Tibial nerve (tissue), 4 donors: ENCODE data around the gene TAF1C. TPM values are rescaled to one million over a fixed set of nuclear protein-coding genes. Genes with fewer than 3 reads are reported as not detected.
A peak's percentile ranks its signal among the peaks of the same experiment; 100 is the strongest.

Experiments
- DNase-seq, 2 donors: peaks; one replicate each; pipeline ENCODE4 v3.0.0-alpha.2; 2019; ENCODE audit warnings: low spot score in 2 of 2
- H3K27ac ChIP-seq, 4 donors: fragments of 200-600 bp; sonication (generic) in 3 of 4; one replicate each; pipeline ENCODE4 v1.5.1; 2017 to 2019; ENCODE audit warnings: mild to moderate bottlenecking in 1 of 4
- H3K27me3 ChIP-seq, 2 donors: fragments of 200-600 bp; sonication (generic) in 1 of 2; one replicate each; pipeline versions ENCODE4 v1.5.1 to v1.6.0; 2017 to 2019
- H3K36me3 ChIP-seq, 3 donors: fragments of 200-600 bp; sonication (generic); one replicate each; pipeline ENCODE4 v1.5.1; 2018 to 2019
- H3K4me1 ChIP-seq, 4 donors: fragments of 200-600 bp; sonication (generic) in 3 of 4; one replicate each; pipeline ENCODE4 v1.5.1; 2017 to 2019
- H3K4me3 ChIP-seq, 4 donors: fragments of 200-600 bp; sonication (generic) in 3 of 4; one replicate each; pipeline ENCODE4 v1.5.1; 2017 to 2019; ENCODE audit warnings: mild to moderate bottlenecking in 1 of 4, moderate library complexity in 1 of 4
- H3K9me3 ChIP-seq, 4 donors: fragments of 200-600 bp; sonication (generic) in 3 of 4; one replicate each; pipeline ENCODE4 v1.5.1; 2017 to 2019
- CTCF ChIP-seq, 5 experiments: fragments of 200-600 bp in 3 of 5; fragments of 450-650 bp in 2 of 5; sonication (generic) in 3 of 5; IDR thresholded peaks; one replicate each; pipeline ENCODE4 v1.5.1; 2016 to 2019; ENCODE audit warnings: antibody characterized with exemption in 5 of 5, mild to moderate bottlenecking in 3 of 5, moderate library complexity in 2 of 5
- EP300 ChIP-seq, 2 donors: sonication (generic); formaldehyde crosslinking; IDR thresholded peaks; one replicate each; pipeline ENCODE4 v1.6.1; 2017; ENCODE audit warnings: antibody characterized with exemption in 2 of 2, mild to moderate bottlenecking in 1 of 2
- POLR2A ChIP-seq, 2 donors: fragments of 450-650 bp; IDR thresholded peaks; one replicate each; pipeline ENCODE4 v1.6.1; 2017; ENCODE audit warnings: antibody characterized with exemption in 2 of 2, mild to moderate bottlenecking in 2 of 2, moderate library complexity in 2 of 2
- WGBS, 2 donors: methylation state at CpG; one replicate each; pipeline ENCODE4 v1.1.5; 2018; 5-methylcytosine and 5-hydroxymethylcytosine counted together
- total RNA-seq, 4 donors: library from RNA; depleted of rRNA; stranded (reverse); fragments of >200 nt; gene quantifications; one replicate each; pipeline ENCODE4 v1.1.0, GENCODE V29; 2016

The TAF1C gene
- total RNA-seq, 4 donors from 2014 or later: 50.7 to 109 (median 73.9) TPM

DNA sequence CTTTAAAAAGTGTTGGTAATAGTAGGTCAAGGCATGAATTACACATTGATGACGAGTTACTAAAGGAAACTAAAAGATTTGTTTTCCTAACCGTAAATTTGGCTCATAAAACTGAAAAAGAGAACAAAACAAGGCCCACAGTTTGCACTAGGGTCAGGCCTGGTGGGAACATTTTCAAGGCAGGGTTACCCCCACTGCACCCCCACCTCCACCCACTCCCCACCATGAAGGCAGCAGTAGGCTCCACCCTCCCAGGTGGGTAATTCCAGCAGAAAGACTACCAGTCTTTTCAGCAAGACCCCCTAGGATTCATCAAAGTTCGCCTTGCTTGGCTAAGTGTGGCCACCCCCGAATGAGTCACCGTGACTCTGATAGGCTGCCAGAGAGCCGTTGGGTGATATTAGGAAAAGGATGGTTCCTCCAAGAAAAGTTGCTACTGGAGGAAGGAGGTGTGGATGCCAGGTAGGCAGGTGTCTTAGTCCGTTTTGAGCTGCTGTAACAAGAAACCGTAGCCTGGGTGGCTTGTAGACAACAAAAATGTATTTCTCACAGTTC, 33.1 kb downstream of the TAF1C start:
- H3K4me1 ChIP-seq: peaks cover 0 to 6% (median 0%) of the 10 kb centered on the region in 4 donors
- DNase-seq: no peak
- TF ChIP-seq CTCF (IDR thresholded peaks at IDR 0.05) (no peak), POLR2A (IDR thresholded peaks at IDR 0.05) (no peak), EP300 (IDR thresholded peaks at IDR 0.05) (no peak)
- no peak overlapping the region for H3K4me3 ChIP-seq
- 53% methylated on average over 8 of the region's 8 CpGs for WGBS, 2 donors
- no peaks in the 10 kb centered on the region for H3K9me3 ChIP-seq
- no peaks in the 10 kb centered on the region for H3K27me3 ChIP-seq
- H3K27ac ChIP-seq: no peak overlapping the region
- no peaks in the 10 kb centered on the region for H3K36me3 ChIP-seq

- no peak for TF ChIP-seq POLR2A (IDR thresholded peaks at IDR 0.05)
- no peak for TF ChIP-seq EP300 (IDR thresholded peaks at IDR 0.05)
- TF ChIP-seq CTCF (IDR thresholded peaks at IDR 0.05): no peak
- Histone ChIP-seq H3K27me3 (no peaks in the 10 kb centered on the region), H3K27ac (no peak overlapping the region), H3K9me3 (no peaks in the 10 kb centered on the region), H3K4me3 (no peak overlapping the region), H3K4me1 (peaks cover 0 to 6% (median 0%) of the 10 kb centered on the region in 4 donors), H3K36me3 (no peaks in the 10 kb centered on the region)
- no peak for DNase-seq
- WGBS, 2 donors: 51 to 66% methylated on average over 3 of the region's 3 CpGs
Observed at GRCh38 chr16:84150926-84151325, 35.9 kb downstream of the TAF1C start.

GRCh38 chr16:84144859-84145639, 41.8 kb downstream of the TAF1C start, which contains the start of the genes DNAAF1 and HSDL1:
Gene DNAAF1, plus strand, starts transcription at chr16:84145308. Its CDS starts 133 bp downstream, at chr16:84145441.
Gene HSDL1, minus strand, starts transcription at chr16:84145177. Its CDS starts 13,856 bp downstream, at chr16:84131321.
- H3K4me1 ChIP-seq: peaks cover 0 to 18% (median 6%) of the 10 kb centered on the region in 4 donors
- peak; percentile 79 to 85 for DNase-seq
- no peaks in the 10 kb centered on the region for H3K27me3 ChIP-seq
- no peaks in the 10 kb centered on the region for H3K36me3 ChIP-seq
- peak; percentile 41 to 72 for TF ChIP-seq POLR2A (IDR thresholded peaks at IDR 0.05)
- peak in 1 of 2 donors; percentile 14 for TF ChIP-seq EP300 (IDR thresholded peaks at IDR 0.05)
- TF ChIP-seq CTCF (IDR thresholded peaks at IDR 0.05): peak in 1 of 5 experiments; percentile 26
- H3K27ac ChIP-seq: peak within 1 kb of the TSS; percentile 82 to 93 (median 87)
- peak within 1 kb of the TSS; percentile 85 to 97 (median 95) for H3K4me3 ChIP-seq
- 0 to 2% methylated on average over 35 to 69 of the region's 89 CpGs for WGBS, 2 donors
- no peaks in the 10 kb centered on the region for H3K9me3 ChIP-seq

DNA sequence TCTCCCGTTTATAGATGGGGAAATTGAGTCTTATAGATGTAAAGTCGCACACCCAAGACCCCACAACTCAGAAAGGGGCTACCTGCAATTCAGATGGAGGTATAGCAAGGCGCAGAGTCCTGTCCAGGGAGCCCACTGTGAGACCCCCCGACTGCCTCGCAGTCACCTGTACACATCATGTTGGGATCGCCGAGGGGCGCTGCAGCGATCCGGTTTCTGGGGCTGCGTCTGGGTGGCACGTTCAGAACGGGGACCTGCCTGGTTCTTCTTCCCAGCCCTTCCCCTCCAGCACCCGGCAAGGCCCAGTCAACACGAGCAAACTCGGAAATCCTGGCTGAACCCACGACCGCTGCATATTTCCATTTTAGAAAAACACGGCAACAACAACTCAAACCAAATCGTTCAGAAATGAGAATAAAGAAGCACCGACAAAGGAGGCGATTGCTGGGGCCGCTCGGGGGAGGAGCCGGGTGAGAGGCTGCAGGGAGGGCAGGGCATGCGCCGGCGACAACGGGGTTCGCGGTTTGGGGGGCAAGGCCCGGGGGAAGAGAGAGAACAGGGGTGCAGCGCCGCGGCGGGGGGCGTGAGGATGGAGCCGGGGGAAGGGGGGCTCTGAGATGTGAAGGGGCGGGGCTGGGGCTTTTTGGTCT, 42.5 kb downstream of the TAF1C start:
- peak in 1 of 5 experiments; percentile 8 for TF ChIP-seq CTCF (IDR thresholded peaks at IDR 0.05)
- no peak for TF ChIP-seq POLR2A (IDR thresholded peaks at IDR 0.05)
- H3K4me3 ChIP-seq: peak overlapping the region; percentile 85 to 97 (median 95)
- peaks cover 0 to 18% (median 6%) of the 10 kb centered on the region in 4 donors for H3K4me1 ChIP-seq
- WGBS, 2 donors: 1% methylated on average over 38 of the region's 39 CpGs
- H3K27me3 ChIP-seq: no peaks in the 10 kb centered on the region
- H3K9me3 ChIP-seq: no peaks in the 10 kb centered on the region
- DNase-seq: no peak
- no peaks in the 10 kb centered on the region for H3K36me3 ChIP-seq
- H3K27ac ChIP-seq: peak overlapping the region; percentile 82 to 93 (median 87)
